ENCODE results near the gene SPINK8. TPM values are rescaled to one million over a fixed set of nuclear protein-coding genes. Genes with fewer than 3 reads are reported as not detected.

Gene SPINK8
- total and polyA plus RNA-seq, 2 of the 4 experiments (the other 2 are of a cell fraction): not detected

DNA sequence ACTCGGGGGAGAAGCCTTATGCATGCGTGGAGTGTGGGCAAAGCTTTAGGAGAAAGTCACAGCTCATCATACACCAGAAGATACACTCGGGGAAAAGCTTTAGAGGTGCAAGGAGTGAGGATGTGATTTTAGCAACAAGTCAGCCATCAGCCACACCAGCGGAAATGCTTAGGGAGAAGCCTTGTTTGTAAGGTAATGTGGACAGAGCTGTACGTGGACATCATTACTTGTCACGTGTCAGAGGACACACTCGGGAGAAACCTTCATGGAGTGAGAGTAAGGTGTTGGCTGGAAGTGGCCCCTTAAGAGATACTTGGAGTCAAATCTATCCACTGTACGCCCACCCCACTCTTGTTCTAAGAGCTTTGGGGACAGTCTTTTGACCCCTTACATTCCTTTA is 63.9 kb downstream of the SPINK8 start:
- Histone ChIP-seq H3K27ac (ENCODE audit: insufficient read depth, low read length) (no peak overlapping the region), H3K27me3 (ENCODE audit: control insufficient read depth, insufficient read depth, low read length) (no peaks in the 10 kb centered on the region), H2BK5ac (ENCODE audit: low read depth, low read length, poor library complexity, severe bottlenecking) (no peak overlapping the region), H3K9me1 (ENCODE audit: insufficient read depth, low read length) (no peaks in the 10 kb centered on the region), H3K36me3 (ENCODE audit: control insufficient read depth, insufficient read depth, low read length) (peaks cover 17% of the 10 kb centered on the region), H4K20me1 (ENCODE audit: insufficient read depth, low read length) (no peaks in the 10 kb centered on the region), H2BK20ac (ENCODE audit: low read depth, low read length) (no peak overlapping the region), H4K91ac (ENCODE audit: insufficient read depth, low read depth, low read length) (no peak overlapping the region), H3K4me2 (ENCODE audit: low read depth, low read length) (no peak overlapping the region), H2AK9ac (replicated peaks; ENCODE audit: low read depth, low read length, poor library complexity) (no peak overlapping the region), H3K56ac (ENCODE audit: extremely low read depth, insufficient read depth, low read length) (no peak overlapping the region), H2AK5ac (ENCODE audit: low read depth, low read length) (no peak overlapping the region), H3K23ac (ENCODE audit: low read depth, low read length) (no peak overlapping the region), H2AFZ (replicated peaks; ENCODE audit: low read length, poor library complexity) (no peak overlapping the region), H3K9me3 (ENCODE audit: control insufficient read depth, insufficient read depth, low read length) (peaks cover 2% of the 10 kb centered on the region; the same call in 1 of the 2 replicates), H3K9ac (ENCODE audit: low read depth, low read length) (no peak overlapping the region), H4K5ac (ENCODE audit: low read depth, low read length) (no peak overlapping the region), H3K18ac (ENCODE audit: low read depth, low read length) (no peak overlapping the region), H3K14ac (replicated peaks; ENCODE audit: low read depth, low read length) (no peak overlapping the region), H3K4ac (ENCODE audit: low read depth, low read length) (no peak overlapping the region), H4K8ac (ENCODE audit: low read depth in 2 of 2, low read length in 2 of 2) (no peak overlapping the region), H2BK120ac (ENCODE audit: low read depth, low read length) (no peak overlapping the region), H3K79me1 (ENCODE audit: low read depth in 1 of 2, low read length in 2 of 2) (no peaks in the 10 kb centered on the region), H3K4me3 (ENCODE audit: insufficient read depth, low read depth, low read length) (no peak overlapping the region), H2BK15ac (ENCODE audit: low read depth, low read length) (no peak overlapping the region), H3K4me1 (ENCODE audit: control insufficient read depth, insufficient read depth, low read length) (no peaks in the 10 kb centered on the region)
- ATAC-seq (ENCODE audit: low read depth) (no peak), DNase-seq (no peak)
- in situ Hi-C loops (cut with MboI; ENCODE audit: low sequenced_read_pairs) (no loop called here), dilution Hi-C loops (cut with HindIII; ENCODE audit: low sequenced_read_pairs, unreplicated experiment) (no loop called here), intact Hi-C loops (cut with micrococcal nuclease) (no loop called here)
- POLR2A ChIA-PET (ENCODE audit: unreplicated experiment): no interaction called here
- no TSS peak for BruUV-seq (replicated peaks)
- CTCF ChIA-PET: interaction anchor here (3.1 kb wide), 1 partner anchor 167 kb away, joined by 18 read pairs; no protein-coding TSS in a partner anchor
- TF ChIP-seq NFE2L2 (IDR thresholded peaks at IDR 0.05; ENCODE audit: low read depth, low read length) (no peak), FOS (IDR thresholded peaks at IDR 0.05; ENCODE audit: low read depth, low read length) (no peak), CEBPB (IDR thresholded peaks at IDR 0.05; ENCODE audit: low read depth, low read length) (no peak), MAZ (IDR thresholded peaks at IDR 0.05; ENCODE audit: borderline replicate concordance, low read depth, low read length) (no peak)
- TF ChIP-seq, protein P1, sequence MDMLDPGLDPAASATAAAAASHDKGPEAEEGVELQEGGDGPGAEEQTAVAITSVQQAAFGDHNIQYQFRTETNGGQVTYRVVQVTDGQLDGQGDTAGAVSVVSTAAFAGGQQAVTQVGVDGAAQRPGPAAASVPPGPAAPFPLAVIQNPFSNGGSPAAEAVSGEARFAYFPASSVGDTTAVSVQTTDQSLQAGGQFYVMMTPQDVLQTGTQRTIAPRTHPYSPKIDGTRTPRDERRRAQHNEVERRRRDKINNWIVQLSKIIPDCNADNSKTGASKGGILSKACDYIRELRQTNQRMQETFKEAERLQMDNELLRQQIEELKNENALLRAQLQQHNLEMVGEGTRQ (IDR thresholded peaks at IDR 0.05; ENCODE audit: low read depth, low read length): no peak
- no CpG with 5 or more reads among the region's 8 CpGs for WGBS, 2 experiments (ENCODE audit: extremely low coverage in 2 of 2, insufficient read length in 1 of 2)
